Measurements from ENCODE around the gene GNAZ.

GRCh38 chr22:23075525-23076216 lies 5.4 kb downstream of the GNAZ start:
- TF ChIP-seq CTCF (IDR thresholded peaks at IDR 0.05) (no peak), POLR2AphosphoS5 (IDR thresholded peaks at IDR 0.05) (no peak), EP300 (IDR thresholded peaks at IDR 0.05) (no peak)

All from gastroesophageal sphincter (tissue), 3 donors.